Central memory CD4-positive, alpha-beta T cell (primary cell): Measurements from ENCODE around the gene ZSCAN26.
"Not testable (repeated sequence)": the region's sequence is repeated elsewhere in the genome, so short reads cannot be mapped to it uniquely, and the experiment has no call there.

Experiments
- DNase-seq: peaks from one replicate; pipeline ENCODE4 v3.0.0; 2022

Gene ZSCAN26

GRCh38 chr6:28257042-28257441 lies 9.9 kb upstream of the ZSCAN26 start:
- no peak for DNase-seq

GRCh38 chr6:28258877-28259777 lies 7.8 kb upstream of the ZSCAN26 start, which contains the start of gene NKAPL:
Gene NKAPL (plus strand): TSS chr6:28259297. CDS start chr6:28259372, 75 bp downstream.
- DNase-seq, result peak; percentile 25

GRCh38 chr6:28263922-28264321 lies 3.0 kb upstream of the ZSCAN26 start:
- no peak for DNase-seq

- no peak for DNase-seq
Measured at GRCh38 chr6:28264834-28265401, 2.0 kb upstream of the ZSCAN26 start.

GRCh38 chr6:28266563-28266961 lies 381 bp upstream of the ZSCAN26 start:
- DNase-seq, result no peak

GRCh38 chr6:28267695-28268059 lies 734 bp downstream of the ZSCAN26 start:
- DNase-seq, result no peak

- DNase-seq, result no peak
Measured at GRCh38 chr6:28269492-28269891, 2.5 kb downstream of the ZSCAN26 start.

- DNase-seq, result no peak
Measured at GRCh38 chr6:28274888-28275287, 7.9 kb downstream of the ZSCAN26 start.

GRCh38 chr6:28277746-28278145 lies 10.8 kb downstream of the ZSCAN26 start:
- no peak for DNase-seq

GRCh38 chr6:28280595-28281287 lies 13.8 kb downstream of the ZSCAN26 start:
- DNase-seq, result no peak

GRCh38 chr6:28281288-28282064 lies 14.5 kb downstream of the ZSCAN26 start, which contains the start of gene PGBD1:
Gene PGBD1 (plus strand): TSS chr6:28281572. CDS start chr6:28283814, 2,242 bp downstream.
- DNase-seq, result peak; percentile 8

- DNase-seq, result no peak
Measured at GRCh38 chr6:28282926-28283325, 16.0 kb downstream of the ZSCAN26 start.

GRCh38 chr6:28291573-28291972 lies 24.6 kb downstream of the ZSCAN26 start:
- no peak for DNase-seq

- no peak for DNase-seq
Measured at GRCh38 chr6:28295326-28295725, 28.4 kb downstream of the ZSCAN26 start.

- no peak for DNase-seq
Measured at GRCh38 chr6:28296520-28297060, 29.6 kb downstream of the ZSCAN26 start.

GRCh38 chr6:28303570-28303969 lies 36.6 kb downstream of the ZSCAN26 start:
- DNase-seq, result no peak

- DNase-seq, result not testable (repeated sequence)
Measured at GRCh38 chr6:28306363-28306762, 39.4 kb downstream of the ZSCAN26 start.

GRCh38 chr6:28311139-28311823 lies 44.3 kb downstream of the ZSCAN26 start:
- DNase-seq, result no peak

- DNase-seq, result no peak
Measured at GRCh38 chr6:28312939-28313338, 46.0 kb downstream of the ZSCAN26 start.

GRCh38 chr6:28315628-28316027 lies 48.7 kb downstream of the ZSCAN26 start:
- no peak for DNase-seq

GRCh38 chr6:28317866-28318265 lies 50.9 kb downstream of the ZSCAN26 start:
- not testable (repeated sequence) for DNase-seq

GRCh38 chr6:28322661-28323060 lies 55.7 kb downstream of the ZSCAN26 start:
- DNase-seq, result no peak
